GM04504 (cell line): ENCODE measurements around the gene MAJIN.
"Not testable (repeated sequence)": the region's sequence is repeated elsewhere in the genome, so short reads cannot be mapped to it uniquely, and the experiment has no call there.

Experiments
- DNase-seq: peaks from one replicate; pipeline ENCODE4 v3.0.0-alpha.2; 2012; ENCODE audit warnings: low read depth

MAJIN gene, protein sequence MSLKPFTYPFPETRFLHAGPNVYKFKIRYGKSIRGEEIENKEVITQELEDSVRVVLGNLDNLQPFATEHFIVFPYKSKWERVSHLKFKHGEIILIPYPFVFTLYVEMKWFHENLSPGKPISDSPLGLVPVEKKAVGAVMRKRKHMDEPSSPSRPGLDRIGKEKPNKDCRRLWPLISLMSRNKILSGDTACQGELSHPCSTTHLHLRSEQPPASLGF

DNA sequence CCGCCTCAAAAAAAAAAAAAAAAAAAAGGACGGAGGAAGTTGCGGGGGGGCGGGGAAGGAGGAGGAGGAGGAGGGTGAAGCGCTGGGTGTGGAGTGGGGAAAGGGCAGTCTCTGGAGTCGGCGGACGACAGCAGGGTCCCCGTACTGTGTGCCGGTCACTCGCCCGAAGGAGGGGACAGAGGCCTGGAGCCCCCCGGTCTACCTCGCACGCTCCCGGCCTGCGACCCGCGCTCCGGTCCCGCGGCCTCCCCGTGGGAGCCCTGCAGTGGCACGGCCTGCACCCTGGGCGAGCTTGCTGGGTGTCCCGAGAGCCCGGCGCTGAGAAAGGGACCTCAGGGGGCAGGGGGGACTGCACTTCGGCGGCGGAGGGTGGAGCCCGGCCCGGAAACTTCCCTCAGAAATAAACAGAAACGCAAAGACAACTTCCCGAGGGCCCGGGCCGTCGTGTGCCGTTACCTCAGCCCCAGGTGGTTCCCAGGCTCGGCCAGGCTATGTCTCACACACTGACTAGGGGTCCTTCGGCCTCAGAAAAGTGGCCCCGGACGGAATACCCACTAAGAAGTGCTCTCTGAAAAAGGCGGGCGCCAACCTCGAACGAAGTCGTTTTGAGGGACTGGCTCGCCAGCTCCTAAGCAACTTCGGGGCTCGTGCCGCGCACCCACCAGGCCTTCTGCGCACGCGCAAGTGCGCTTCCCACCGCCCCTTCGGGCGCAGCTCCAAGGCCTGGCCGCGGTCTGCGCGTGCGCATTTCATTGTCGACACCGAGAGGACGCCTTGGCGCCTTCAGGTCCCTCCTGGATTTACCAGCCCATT lies at the start of gene MAJIN:
Gene MAJIN (minus strand): TSS at position 688 of the 813 bp plus-strand sequence. CDS start 12,703 bp downstream, outside the sequence.
- DNase-seq, result no peak

DNA sequence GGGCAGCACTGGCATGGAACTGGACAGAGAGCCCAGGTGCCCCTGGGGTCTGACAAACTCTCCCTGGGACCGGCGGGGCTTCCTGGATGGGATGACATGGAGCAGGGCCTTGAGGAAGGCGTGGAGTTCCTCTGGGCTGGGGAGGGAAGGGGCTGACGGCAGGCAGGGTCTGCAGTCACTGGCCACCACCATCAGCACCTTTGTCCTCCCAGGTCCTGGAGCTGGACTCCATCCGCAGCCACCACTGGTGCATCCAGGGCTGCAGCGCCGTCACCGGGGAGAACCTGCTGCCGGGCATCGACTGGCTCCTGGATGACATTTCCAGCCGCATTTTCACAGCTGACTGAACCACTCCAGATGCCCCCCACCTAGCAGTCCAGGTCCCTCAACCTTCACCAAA lies 49.6 kb upstream of the MAJIN start:
- DNase-seq, result no peak

DNA sequence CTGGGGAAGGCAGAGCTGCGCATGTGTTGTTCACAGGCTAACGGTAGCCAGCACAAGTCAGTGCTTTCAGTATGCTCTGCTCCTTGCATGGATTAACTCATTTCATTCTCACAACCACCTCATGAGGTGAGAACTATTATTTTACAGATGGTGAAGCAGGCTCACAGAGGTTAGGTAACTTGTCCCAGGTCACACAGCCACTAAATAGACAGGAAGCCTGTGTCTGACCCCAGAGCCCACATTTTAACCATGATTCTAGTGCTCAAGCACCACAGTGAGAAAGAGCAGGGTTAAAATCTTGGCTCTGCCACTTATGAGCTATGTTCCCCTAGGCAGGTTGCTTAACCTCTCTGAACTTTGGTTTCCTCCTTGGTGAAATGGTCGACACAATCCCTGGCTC lies 49.1 kb upstream of the MAJIN start:
- no peak for DNase-seq

DNA sequence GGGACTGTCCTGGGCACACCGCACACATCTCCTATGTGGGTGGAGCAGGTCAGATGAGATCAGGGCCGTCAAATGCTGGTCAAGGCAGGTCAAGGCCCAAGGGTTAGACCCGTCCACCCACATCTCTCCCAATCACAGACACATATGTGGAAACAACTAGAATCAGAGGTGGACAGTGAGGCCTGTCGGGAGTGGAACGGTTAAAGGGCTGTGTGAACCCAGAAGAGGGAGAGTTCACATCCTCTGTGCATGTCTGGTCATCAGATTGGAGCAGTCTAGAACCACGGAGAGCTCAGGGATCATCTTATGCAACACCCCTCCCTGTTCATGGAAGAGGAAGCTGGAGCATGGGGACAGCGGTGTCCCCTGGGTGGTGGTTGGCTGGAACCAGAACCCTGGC lies 47.9 kb upstream of the MAJIN start:
- no peak for DNase-seq

DNA sequence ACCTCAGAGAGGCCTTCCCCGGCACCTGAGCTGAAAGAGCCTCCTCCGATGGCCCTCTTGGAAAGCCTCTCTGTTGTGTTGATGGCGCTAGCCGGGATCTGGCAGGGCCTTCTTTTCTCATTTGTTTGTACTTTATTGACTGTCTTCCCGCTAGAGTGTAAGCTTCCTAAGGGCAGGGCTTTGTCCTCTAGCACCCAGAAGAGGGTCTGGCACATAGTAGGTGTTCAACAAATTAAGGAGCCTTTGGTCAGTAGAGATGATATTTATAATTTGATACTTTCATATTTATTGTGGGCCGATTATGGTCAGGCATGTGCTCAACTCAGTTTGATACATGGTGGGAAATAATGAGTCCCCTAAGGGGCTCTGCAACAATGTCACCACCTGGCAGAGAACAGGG lies 46.0 kb upstream of the MAJIN start:
- DNase-seq, result no peak

DNA sequence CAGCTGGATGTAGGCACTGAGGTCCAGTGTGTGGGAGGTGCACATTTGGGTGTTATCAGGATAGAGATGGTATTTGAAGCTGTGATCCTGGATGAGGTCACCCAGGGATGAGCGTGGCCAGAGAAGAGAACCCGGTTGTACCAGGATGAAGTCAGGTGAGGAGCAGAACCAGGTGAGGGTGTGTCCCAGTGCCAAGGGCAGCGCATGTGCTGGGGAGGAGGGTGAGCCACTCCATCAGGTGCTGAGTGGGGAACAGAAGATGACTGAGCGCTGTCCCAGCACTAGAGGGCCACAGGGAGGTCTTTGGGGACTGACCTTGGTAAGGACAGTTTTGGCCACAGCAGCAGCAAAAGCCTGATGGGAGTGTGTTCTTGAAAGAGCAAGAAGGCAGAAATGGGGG lies 44.8 kb upstream of the MAJIN start:
- no peak for DNase-seq

DNA sequence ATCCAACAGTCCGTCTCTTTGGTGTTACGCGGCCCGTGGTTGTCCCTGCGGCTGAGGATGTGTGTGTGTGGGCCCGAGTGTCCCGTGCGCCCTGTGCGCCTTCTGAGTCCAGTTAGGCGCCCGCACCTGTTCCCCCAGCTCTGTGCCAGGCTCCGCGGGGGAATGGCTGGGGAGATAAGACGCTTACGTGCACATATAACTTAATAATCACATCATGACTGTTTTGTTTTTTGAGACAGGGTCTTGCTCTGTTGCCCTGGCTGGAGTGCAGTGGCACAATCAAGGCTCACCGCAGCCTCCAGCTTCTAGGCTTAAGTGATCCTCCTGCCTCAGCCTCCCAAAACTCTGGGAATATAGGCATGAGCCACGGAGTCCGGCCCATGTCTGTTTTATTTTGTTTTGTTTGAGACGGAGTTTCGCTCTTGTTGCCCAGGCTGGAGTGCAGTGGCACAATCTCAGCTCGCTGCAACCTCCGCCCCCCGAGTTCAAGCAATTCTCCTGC lies 42.9 kb upstream of the MAJIN start:
- no peak for DNase-seq

DNA sequence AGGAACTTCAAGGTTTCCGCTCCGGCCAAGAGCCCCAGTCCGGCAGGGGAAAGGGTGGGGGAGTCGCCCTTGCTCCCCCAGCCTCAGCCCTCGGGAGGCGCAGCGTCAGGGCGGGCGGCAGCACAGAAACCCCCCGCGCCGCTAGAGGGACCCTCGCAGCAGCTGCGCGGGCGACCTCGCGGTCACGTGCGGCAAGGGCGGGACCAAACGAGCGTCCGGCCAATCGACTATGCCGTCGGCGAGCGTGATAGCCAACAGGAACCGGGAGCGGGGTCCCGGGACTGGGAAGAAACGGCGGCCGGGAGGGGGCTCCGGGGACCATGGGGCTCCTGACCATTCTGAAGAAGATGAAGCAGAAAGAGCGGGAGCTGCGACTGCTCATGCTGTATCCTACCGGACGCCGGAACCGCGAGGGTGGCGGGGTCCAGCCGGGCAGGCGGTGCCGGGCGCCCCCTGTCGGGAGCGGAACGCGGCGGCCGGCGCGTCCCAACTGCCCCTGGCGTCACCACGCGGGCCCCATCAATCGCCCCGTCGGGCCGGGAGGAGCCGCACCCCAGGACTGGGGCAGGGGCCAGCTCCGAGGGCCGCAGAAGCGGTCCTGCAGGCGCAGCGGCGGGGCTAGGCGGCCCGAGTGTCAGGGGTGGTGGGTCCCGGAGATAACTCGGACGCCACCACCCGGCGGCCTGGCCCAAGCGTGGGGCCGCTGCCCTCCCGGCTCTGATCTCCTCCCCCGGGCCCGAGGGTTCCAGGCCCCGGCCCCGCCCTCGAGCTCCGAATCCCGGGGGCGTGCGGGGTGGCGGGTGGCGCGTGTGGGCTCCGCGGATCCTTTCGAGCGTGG lies 42.2 kb upstream of the MAJIN start, which contains the start of gene ARL2:
Gene ARL2 (plus strand): TSS at position 273 of the 838 bp plus-strand sequence. CDS start 48 bp downstream, at position 321.
- peak; percentile 74 for DNase-seq

DNA sequence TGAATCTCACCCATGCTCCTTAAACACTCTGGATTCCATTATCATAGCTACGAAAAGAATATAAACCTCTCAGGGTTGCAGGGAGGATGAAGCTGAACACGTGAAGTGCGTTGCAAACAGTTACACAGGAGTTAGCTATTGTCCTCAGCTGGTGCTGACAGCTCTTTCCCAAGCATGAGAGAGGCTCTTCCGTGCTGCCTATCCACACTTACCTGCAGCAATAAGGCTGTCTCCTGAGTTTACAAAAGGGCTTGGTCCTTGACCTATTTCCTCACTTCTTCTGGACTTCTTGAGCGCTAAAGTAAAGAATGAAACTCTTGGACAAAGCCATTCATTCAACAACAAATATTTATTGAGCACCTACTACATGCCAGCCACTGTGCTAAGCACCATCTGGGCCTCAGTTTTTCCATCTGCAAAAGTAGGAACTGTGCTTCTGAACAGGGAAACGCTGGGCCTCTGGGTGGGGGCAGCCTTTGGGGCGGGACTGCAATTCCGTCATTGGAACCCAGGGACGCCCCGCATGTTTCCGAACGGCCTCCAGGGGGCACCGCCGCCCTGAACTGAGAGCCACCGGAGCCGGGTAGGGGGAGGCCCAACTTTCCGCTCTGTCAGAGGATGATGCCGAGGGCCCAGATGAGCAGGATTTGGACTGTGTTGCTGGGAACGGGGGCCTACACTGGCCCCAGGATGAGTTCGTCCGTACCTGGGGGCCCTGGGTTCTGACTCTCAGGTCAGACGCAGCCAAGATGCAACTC lies 41.4 kb upstream of the MAJIN start:
- peak; percentile 72 for DNase-seq

DNA sequence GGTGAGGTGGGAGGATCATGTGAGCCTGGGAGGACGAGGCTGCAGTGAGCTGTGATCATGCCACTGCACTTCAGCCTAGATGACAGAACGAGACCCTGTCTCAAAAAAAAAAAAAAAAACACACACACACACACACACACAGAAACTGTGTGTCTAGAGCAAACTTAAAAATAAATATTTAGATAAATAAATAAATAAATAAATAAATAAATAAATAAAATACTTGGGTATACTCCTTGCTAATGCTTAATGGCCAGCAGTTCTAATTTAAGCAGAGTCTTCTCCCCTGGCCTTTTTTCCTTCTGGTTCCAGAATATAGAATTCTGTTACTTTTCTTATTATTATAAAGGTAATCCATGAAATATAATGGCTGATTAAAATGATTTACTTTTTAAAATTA lies 37.0 kb upstream of the MAJIN start:
- no peak for DNase-seq

DNA sequence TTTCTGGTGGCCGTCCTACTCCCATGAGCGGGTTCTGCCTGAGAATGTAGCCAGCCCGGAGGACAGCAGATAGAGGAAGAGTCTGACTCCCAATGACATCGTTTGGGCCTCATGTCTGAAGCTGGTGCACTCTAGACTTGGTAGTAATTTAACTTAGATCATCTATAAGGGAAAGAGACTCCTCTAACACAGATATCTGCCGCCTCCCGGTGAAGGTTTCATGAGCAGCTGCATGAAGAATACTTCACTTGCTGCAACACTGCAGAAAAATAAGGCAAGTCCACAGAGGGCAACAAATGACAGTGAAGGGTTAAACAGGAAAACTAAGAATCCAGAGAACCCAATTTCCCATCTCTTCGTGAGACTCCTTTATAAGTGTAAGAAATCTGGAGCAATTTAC lies 36.1 kb upstream of the MAJIN start:
- DNase-seq, result no peak

DNA sequence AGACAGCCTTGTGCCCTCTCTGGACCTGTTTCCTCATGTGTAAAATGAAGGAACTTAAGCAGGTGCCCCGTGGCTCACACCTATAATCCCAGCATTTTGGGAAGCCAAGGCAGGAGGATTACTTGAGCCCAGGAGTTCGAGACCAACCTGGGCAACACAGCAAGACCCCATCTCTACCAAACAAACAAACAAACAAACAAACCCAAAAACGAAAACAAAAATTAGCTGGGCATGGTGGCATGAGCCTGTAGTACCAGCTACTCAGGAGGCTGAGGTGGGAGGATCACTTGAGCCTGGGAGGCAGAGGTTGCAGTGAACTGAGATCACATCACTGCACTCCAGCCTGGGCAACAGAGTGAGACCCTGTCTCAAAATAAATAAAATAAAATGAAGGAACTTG lies 32.1 kb upstream of the MAJIN start:
- not testable (repeated sequence) for DNase-seq

DNA sequence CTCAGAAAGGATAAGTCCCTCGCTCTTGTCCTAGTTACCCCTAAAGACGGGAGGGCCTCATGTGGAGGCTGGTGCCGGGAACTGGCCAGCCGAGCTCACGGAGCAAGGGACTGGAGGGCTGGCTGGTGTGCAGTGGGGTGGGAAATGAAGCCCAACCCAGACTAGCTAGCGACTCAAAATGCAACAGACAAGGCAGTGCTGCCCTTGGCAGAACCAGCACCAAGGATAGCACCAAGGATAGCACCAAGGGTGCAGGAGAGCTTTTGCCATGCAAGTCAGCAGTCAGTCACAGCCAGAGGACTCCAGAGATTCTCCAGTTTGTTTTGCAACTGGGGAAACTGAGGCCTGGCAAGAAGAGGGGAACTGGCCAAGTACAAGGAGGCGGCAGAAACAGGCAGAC lies 31.4 kb upstream of the MAJIN start:
- peak; percentile 17 for DNase-seq

DNA sequence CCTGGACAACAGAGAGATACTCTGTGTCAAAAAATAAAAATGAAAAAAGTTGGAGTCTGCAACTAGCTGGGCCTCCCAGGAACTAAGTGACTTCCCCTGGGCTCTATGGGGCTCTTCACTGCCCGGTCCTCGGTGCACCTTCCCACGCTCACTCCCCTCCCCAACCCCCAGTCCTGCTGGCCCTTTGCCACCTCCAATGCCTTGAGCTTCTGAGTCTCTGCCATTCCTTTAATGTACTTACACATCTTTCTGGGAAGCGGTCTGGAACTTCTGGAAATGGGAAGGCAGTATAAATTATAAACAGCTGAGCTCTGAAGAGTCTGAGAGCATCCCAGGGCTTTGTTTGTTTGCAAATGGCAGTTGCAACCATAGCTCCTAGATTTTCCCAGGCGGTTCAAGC lies 30.8 kb upstream of the MAJIN start:
- no peak for DNase-seq

DNA sequence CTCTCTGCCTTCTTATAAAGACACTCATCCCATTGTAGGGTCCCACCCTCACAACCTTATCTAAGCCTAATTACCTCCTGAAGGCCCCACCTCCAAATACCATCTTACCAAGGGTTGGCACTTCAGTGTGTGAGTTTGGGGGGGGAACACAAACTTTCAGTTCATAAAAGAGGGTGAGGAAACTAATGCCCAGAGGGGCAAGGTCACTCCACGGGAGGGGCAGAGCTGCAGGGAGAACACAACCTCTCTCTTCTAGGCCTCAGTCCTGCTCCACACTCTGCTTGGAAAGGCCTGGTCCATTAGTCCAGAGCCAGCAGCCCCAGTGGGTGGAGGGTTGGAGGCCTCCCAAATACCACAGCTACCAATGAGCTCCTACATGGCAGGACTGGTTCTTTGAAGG lies 27.6 kb upstream of the MAJIN start:
- no peak for DNase-seq

DNA sequence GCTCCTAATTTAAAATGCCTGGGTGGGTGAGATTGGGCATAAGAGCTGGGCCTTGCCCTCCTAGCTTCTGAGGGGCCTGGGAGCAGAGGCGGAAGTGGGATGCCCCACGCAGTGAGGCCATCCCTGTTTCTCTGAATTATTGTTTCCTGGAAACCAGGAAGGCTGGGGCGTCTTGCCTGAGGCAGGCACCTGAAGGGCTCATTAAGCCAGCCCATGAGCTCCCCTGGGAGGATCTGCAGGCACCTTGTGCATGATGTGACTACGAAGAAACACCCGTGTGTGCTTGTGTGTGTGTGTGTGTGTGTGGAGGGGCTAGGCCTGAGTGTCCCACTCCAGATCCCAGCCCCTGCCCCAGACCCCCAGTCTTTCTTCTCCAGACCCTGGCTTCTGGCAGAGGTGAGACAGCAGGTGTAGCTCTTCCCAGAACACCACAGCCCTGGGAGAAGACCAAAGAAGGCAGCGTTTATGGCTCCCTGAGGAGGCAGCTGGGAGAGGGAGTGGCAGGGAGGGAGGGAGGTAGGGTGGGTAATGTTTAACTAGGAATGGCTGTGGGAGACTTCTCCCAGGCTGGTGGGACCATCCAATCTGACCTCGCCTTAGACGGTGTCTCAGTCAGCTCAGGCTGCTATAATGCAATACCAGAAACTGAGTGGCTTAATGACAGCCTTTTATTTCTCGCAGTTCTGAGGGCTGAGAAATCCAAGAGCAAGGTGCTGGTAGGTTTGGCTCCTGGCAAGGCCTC lies 27.0 kb upstream of the MAJIN start:
- DNase-seq, result no peak

DNA sequence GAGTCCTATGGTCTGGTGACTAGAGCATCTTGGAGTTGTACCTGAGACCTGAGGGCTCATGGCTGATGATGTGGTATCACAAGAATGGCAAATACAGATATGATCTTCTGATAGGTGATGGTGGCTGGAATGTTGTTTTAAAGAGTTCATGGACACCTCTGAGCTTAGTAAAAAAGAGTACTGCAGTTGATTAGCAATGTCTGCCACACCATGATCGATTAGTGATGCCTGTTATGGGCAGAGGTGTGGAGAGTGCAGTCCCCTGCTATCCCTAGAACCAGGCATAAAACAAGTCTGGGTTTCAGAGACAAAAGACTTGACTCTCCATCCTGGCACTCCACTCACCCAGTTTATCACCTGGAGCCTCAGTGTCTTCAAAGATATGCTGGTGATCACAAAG lies 26.2 kb upstream of the MAJIN start:
- no peak for DNase-seq

DNA sequence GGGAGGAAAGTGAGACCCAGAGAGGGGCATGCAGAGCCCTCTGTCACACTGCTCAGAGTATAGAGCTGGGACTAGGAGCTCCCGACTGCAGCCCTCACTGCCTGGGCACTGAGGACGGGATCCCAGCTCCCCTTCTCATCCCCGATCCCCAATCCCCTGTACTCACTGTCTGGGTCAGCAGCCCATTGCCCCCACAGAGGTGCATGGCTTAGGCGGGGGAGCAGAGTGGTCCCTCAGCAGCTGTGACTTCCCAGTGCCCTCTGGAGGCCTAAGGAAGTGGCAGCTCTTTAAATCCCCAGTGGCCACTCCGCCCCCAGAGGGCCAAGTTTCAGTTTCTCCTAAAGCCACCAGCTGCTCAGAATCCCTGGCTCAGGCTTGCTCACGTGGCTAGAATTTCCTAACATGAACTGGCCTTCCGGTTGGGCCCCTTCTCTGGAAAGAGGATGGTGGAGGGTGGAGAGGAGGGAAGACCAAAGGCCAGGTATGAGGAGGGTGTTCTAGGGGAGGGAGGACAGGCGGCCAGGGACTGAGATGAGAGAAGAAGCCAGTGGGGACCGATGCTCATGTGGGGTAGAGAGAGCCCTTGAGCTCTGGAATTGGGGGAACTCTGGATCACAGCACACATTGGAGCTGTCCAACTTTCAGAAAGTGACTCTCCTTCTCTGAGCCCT lies 24.9 kb upstream of the MAJIN start, which contains the start of gene BATF2:
Gene BATF2 (minus strand): TSS at position 262 of the 671 bp plus-strand sequence. CDS start 57 bp downstream, at position 205.
- peak; percentile 63 for DNase-seq

DNA sequence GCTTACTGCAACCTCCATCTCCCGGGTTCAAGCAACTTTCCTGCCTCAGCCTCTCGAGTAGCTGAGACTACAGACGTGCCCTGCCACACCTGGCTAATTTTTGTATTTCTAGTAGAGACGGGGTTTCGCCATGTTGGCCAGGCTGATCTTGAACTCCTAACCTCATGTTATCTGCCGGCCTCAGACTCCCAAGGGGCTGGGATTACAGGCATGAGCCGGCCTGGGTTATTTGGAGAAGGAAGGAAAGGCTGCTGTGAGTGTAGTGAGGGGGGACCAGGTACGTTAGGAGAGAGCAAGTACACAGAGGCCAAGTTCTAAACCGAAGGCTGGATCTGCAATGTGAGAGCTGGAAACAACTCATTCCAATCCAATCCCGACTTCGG lies 24.4 kb upstream of the MAJIN start:
- DNase-seq, result no peak

DNA sequence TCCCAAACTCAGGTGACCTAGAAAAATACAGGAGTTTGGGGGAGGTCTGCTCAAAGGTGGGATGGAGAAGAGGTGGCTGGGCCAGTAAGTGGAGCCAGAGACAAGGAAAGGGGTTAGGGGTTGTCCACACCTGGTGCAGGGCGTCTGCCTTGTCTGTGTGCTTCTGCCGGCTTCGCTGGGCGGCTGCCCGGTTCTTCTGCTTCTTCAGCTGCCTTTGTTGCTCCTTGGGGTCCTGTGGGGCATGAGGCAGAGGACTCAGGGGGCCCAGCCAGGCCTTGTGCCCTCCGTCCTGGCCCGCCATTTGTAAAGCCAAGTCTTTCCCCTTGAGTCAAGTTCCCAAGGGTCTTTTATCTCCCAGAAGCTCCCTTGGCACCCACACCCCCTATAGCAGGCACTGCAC lies 22.4 kb upstream of the MAJIN start:
- no peak for DNase-seq
